ENCODE results near the gene PRSS53. TPM values are rescaled to one million over a fixed set of nuclear protein-coding genes. Genes with fewer than 3 reads are reported as not detected.

Gene PRSS53
- total RNA-seq, 1 experiment from 2014 or later: 2.8 TPM

- H3K36me3 Mint-ChIP-seq (ENCODE audit: insufficient read depth in 1 of 3, low read depth in 3 of 3): peaks cover 22 to 51% (median 40%) of the 10 kb centered on the region in 3 experiments
- no peak overlapping the region for H3K23ac ChIP-seq (ENCODE audit: insufficient read length, low read depth, low read length)
- no peaks in the 10 kb centered on the region for H3K9me3 ChIP-seq (ENCODE audit: control insufficient read depth, low read depth, low read length)
- H3K79me1 ChIP-seq (ENCODE audit: insufficient read depth, low read depth, low read length, poor library complexity, severe bottlenecking): peaks cover 4% of the 10 kb centered on the region
- WGBS (ENCODE audit: extremely low coverage, insufficient read length, low lambda C conversion rate): no CpG with 5 or more reads among the region's 56 CpGs
- no peak for DNase-seq
- no peaks in the 10 kb centered on the region for H4K20me1 ChIP-seq (ENCODE audit: control insufficient read depth, insufficient read depth, insufficient read length)
- H3K9ac ChIP-seq (ENCODE audit: extremely low read depth, insufficient read length, low read length): no peak overlapping the region
- H2BK15ac ChIP-seq (ENCODE audit: low read depth, low read length): no peak overlapping the region
- H4K8ac ChIP-seq (replicated peaks; ENCODE audit: insufficient read length, low read depth, low read length): no peak overlapping the region
- no peak overlapping the region for H2BK12ac ChIP-seq (ENCODE audit: insufficient read length, low read depth, low read length)
- no peak overlapping the region for H3K14ac ChIP-seq (ENCODE audit: insufficient read depth, low read length)
- no peak overlapping the region for H3K4me2 ChIP-seq (ENCODE audit: insufficient read depth, insufficient read length, low read length)
- H3K27ac ChIP-seq (ENCODE audit: insufficient read length, low read depth, low read length): no peak overlapping the region
- no peak overlapping the region; a peak in 1 of 5 replicates for H3K4me3 Mint-ChIP-seq
- no peak overlapping the region for H4K5ac ChIP-seq (ENCODE audit: insufficient read length, low read depth, low read length)
- no peak overlapping the region for H3K4ac ChIP-seq (ENCODE audit: low read depth, low read length)
- no peaks in the 10 kb centered on the region for H3K4me1 ChIP-seq (ENCODE audit: insufficient read depth, low read length)
- no peaks in the 10 kb centered on the region for H3K27me3 ChIP-seq (ENCODE audit: insufficient read depth, low read length)
- no peak overlapping the region for H2BK20ac ChIP-seq (ENCODE audit: low read depth, low read length, poor library complexity, severe bottlenecking)
- no peak overlapping the region for H2BK5ac ChIP-seq (ENCODE audit: insufficient read length, low read length)
- H3K27ac Mint-ChIP-seq: peak overlapping the region; percentile 22 to 49 (median 34); a peak in 4 of 7 replicates
- H2AK5ac ChIP-seq (ENCODE audit: insufficient read length, low read length): no peak overlapping the region
- H3K9me3 Mint-ChIP-seq: no peaks in the 10 kb centered on the region
- TF ChIP-seq, protein P1, sequence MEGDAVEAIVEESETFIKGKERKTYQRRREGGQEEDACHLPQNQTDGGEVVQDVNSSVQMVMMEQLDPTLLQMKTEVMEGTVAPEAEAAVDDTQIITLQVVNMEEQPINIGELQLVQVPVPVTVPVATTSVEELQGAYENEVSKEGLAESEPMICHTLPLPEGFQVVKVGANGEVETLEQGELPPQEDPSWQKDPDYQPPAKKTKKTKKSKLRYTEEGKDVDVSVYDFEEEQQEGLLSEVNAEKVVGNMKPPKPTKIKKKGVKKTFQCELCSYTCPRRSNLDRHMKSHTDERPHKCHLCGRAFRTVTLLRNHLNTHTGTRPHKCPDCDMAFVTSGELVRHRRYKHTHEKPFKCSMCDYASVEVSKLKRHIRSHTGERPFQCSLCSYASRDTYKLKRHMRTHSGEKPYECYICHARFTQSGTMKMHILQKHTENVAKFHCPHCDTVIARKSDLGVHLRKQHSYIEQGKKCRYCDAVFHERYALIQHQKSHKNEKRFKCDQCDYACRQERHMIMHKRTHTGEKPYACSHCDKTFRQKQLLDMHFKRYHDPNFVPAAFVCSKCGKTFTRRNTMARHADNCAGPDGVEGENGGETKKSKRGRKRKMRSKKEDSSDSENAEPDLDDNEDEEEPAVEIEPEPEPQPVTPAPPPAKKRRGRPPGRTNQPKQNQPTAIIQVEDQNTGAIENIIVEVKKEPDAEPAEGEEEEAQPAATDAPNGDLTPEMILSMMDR (conservative IDR thresholded peaks at IDR 0.05): no peak
- no peak overlapping the region for H2AFZ ChIP-seq (ENCODE audit: low read length)
- no peaks in the 10 kb centered on the region for H3K4me1 Mint-ChIP-seq
- H2BK120ac ChIP-seq (ENCODE audit: low read depth, low read length, poor library complexity, severe bottlenecking): no peak overlapping the region
- no peak overlapping the region for H3K18ac ChIP-seq (ENCODE audit: insufficient read length, low read depth, low read length)
- no peak overlapping the region for H4K91ac ChIP-seq (ENCODE audit: insufficient read length, low read depth, low read length)
- no peaks in the 10 kb centered on the region for H3K27me3 Mint-ChIP-seq (ENCODE audit: low read depth)
- no peaks in the 10 kb centered on the region for H3K23me2 ChIP-seq (ENCODE audit: insufficient read length, low read depth, low read length, poor library complexity, severe bottlenecking)
- peaks cover 7% of the 10 kb centered on the region; the same call in 1 of the 2 replicates for H3K79me2 ChIP-seq (ENCODE audit: insufficient read depth, low read length)
- no peak overlapping the region for H3T11ph ChIP-seq (ENCODE audit: low read length)
- H3K56ac ChIP-seq (ENCODE audit: insufficient read length, low read depth, low read length): no peak overlapping the region
These were observed 24.7 kb downstream of the PRSS53 start for GRCh38 chr16:31063843-31064611.

Measured in H9 (cell line).